ENCODE measurements around the gene MAEA. TPM values are rescaled to one million over a fixed set of nuclear protein-coding genes. Genes with fewer than 3 reads are reported as not detected.
A peak's percentile ranks its signal among the peaks of the same experiment; 100 is the strongest.

MAEA gene
- total RNA-seq, 1 donor from 2014 or later = 81.3 TPM

DNA sequence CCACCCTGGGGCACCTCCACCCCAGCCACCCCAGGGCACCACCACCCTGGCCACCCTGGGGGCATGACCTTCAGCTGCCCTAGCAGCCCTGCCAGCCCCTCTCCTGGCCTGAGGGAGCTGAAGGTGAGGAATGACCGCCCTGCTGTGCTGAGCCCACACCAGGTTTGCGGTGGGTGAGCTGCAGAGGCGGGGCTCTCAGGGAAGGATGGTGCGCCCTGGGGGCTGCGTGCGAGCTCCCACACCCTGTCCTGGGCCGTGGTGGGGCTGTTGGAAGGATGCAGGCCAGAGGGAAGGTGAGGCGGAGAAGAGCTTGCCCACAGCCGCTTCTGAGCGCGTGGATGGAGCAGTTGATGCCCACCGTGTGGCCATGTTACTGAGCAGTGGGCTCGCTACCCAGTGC lies 75.1 kb downstream of the MAEA start:
- no peaks in the 10 kb centered on the region for H3K27me3 Mint-ChIP-seq
- H3K4me3 Mint-ChIP-seq (ENCODE audit: low read depth) = no peak overlapping the region
- peaks cover 1% of the 10 kb centered on the region for H3K36me3 Mint-ChIP-seq (ENCODE audit: insufficient read depth)
- no peaks in the 10 kb centered on the region for H3K9me3 Mint-ChIP-seq (ENCODE audit: low read depth)
- H3K4me1 Mint-ChIP-seq (ENCODE audit: low read depth) = peaks cover 6% of the 10 kb centered on the region
- no peak for DNase-seq (ENCODE audit: low spot score, unreplicated experiment)
- H3K27ac Mint-ChIP-seq = no peak overlapping the region
- TF ChIP-seq, protein P1, sequence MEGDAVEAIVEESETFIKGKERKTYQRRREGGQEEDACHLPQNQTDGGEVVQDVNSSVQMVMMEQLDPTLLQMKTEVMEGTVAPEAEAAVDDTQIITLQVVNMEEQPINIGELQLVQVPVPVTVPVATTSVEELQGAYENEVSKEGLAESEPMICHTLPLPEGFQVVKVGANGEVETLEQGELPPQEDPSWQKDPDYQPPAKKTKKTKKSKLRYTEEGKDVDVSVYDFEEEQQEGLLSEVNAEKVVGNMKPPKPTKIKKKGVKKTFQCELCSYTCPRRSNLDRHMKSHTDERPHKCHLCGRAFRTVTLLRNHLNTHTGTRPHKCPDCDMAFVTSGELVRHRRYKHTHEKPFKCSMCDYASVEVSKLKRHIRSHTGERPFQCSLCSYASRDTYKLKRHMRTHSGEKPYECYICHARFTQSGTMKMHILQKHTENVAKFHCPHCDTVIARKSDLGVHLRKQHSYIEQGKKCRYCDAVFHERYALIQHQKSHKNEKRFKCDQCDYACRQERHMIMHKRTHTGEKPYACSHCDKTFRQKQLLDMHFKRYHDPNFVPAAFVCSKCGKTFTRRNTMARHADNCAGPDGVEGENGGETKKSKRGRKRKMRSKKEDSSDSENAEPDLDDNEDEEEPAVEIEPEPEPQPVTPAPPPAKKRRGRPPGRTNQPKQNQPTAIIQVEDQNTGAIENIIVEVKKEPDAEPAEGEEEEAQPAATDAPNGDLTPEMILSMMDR (IDR thresholded peaks at IDR 0.05; ENCODE audit: unreplicated experiment) = no peak

DNA sequence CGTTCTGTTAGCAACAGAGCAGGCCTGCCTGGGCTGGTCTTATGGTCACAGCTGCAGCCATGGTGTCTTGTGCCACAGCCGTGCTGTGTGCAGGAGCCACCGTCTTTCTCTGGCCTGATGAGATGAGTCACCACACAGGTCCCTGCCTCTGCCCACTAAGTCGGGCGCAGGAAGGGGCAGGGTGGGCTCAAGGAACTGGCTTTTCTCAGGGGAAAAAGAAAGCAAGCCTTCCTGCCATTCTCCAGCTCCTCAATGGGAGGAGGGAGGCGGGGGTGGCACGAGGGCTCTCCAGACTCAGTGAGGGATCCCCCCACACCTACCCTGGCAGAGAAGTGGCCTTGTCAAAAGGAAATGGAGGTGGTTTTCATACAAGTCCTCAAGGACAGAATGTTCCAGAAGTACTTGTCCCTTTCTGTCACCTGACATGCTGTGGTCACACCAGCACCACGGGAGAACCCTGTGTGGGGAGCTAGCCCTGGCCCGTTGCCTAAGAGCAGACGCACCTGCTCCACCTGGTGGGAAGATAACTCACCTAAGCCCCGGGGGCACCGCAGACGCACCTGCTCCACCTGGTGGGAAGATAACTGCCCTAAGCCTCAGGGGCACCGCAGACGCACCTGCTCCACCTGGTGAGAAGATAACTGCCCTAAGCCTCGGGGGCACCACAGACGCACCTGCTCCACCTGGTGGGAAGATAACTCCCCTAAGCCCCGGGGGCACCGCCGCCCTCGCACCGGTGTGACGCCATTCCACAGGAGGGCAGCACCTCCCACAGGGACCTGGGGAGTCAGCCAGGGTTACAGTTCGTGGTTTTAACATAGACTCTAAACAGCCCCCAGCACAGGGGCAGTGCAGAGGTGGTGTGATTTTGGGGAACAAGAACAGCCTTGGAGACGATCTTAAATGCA lies 75.8 kb downstream of the MAEA start:
- H3K27me3 Mint-ChIP-seq = no peaks in the 10 kb centered on the region
- no peak overlapping the region for H3K4me3 Mint-ChIP-seq (ENCODE audit: low read depth)
- H3K9me3 Mint-ChIP-seq (ENCODE audit: low read depth) = no peaks in the 10 kb centered on the region
- H3K4me1 Mint-ChIP-seq (ENCODE audit: low read depth) = peaks cover 11% of the 10 kb centered on the region
- H3K27ac Mint-ChIP-seq = no peak overlapping the region
- H3K36me3 Mint-ChIP-seq (ENCODE audit: insufficient read depth) = peaks cover 1% of the 10 kb centered on the region
- TF ChIP-seq, protein P1 (IDR thresholded peaks at IDR 0.05; ENCODE audit: unreplicated experiment) = peak; percentile 10
- DNase-seq (ENCODE audit: low spot score, unreplicated experiment) = no peak

DNA sequence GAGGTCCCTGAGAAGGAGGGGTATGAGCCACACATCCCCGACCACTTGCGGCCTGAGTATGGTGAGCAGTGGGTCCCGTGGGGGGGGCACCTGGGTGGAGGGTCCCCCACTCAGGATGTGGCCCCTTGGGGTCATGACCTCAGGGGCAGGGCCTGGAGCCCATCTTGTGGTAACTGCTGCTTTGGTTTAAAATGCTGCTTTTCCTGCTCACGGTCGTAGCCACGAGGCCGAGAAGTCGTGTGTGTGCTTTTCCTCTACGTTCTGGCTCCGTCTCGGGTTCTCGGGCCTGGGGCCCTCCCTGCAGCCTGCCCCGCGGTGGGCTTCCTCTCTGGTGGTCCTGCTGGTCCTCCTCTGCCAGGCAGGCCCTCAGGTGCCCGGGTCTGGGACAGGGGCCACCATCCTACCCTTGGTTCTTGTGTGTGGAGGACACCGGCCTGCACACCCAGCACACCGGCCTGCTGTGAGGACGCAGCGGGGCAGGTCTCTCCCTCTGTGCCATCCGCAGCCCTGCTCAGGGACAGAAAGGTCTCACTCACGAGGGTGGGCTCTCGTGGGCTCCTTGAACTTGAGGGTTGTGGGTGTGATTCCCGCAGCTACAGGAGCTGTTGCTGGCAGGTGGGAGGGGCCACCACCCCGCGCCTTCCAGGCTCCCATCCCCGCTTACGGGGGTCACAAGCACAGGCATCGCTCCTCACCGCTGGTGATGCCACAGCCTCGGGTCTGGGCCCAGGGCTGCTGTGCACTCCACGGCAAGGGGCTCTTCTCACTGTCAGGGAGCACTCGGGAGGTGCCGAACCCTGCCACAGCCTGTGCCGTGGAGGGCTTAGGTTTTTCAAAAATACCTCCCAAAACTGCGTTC lies 76.9 kb downstream of the MAEA start:
- Mint-ChIP-seq H3K4me3 (ENCODE audit: low read depth) (no peak overlapping the region), H3K27me3 (no peaks in the 10 kb centered on the region), H3K27ac (no peak overlapping the region), H3K36me3 (ENCODE audit: insufficient read depth) (peaks cover 5% of the 10 kb centered on the region), H3K4me1 (ENCODE audit: low read depth) (peaks cover 14% of the 10 kb centered on the region), H3K9me3 (ENCODE audit: low read depth) (no peaks in the 10 kb centered on the region)
- TF ChIP-seq, protein P1 (IDR thresholded peaks at IDR 0.05; ENCODE audit: unreplicated experiment) = no peak
- DNase-seq (ENCODE audit: low spot score, unreplicated experiment) = no peak

DNA sequence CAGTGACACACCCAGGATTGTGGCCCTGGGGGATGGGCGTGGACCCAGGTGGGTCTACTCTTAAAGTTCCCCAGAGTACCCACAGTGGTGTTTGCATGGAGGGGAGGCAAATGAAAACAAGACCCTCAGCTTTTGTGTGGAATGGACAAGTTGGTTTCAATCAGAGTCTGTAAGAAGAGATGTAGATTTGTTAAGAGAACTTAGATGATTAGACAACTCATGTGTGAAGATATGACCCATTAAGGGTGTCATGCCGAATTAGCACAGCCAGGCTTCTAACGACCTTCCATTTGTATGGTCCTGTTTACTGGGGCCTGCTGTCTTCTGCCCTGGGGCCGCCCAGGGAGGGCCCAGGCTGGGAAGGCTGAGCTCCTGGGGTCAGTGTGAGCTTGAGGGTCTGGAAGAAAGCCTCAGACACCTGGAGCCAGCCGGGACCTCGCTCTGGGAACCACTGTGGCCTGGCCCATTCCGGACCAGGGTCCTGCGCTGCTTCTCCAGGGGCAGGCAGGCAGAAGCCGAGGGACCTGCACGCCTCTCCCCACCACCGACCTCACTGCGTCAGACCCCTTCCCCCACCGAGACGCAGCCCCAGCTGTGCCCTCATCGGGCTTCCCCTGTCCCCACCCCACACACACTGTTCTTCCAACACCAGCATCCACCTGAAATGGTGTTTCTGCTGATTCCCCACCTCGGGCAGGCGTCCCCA lies 77.7 kb downstream of the MAEA start:
- Mint-ChIP-seq H3K27ac (no peak overlapping the region), H3K4me3 (ENCODE audit: low read depth) (no peak overlapping the region)

More for the DNA sequence above, 77.7 kb downstream of the MAEA start:
- no peaks in the 10 kb centered on the region for H3K27me3 Mint-ChIP-seq
- TF ChIP-seq, protein P1 (IDR thresholded peaks at IDR 0.05; ENCODE audit: unreplicated experiment) = no peak
- H3K36me3 Mint-ChIP-seq (ENCODE audit: insufficient read depth) = peaks cover 13% of the 10 kb centered on the region
- H3K9me3 Mint-ChIP-seq (ENCODE audit: low read depth) = peaks cover 6% of the 10 kb centered on the region
- H3K4me1 Mint-ChIP-seq (ENCODE audit: low read depth) = peaks cover 14% of the 10 kb centered on the region
- DNase-seq (ENCODE audit: low spot score, unreplicated experiment) = no peak
